GM23338 (cell line): ENCODE results near the gene ACAN. TPM values are rescaled to one million over a fixed set of nuclear protein-coding genes. Genes with fewer than 3 reads are reported as not detected.

Source experiments
- polyA plus RNA-seq: library from polyadenylated mRNA; unstranded; fragments of >200 nt; fragmentation: Nextera tagmentation; extraction: Ambion mirVana; gene quantifications from 2 replicates; pipeline ENCODE4 v1.2.1, GENCODE V29; 2016
- total RNA-seq: library from RNA; depleted of rRNA; stranded (reverse); fragments of >200 nt; shearing (Covaris generic); gene quantifications from 2 replicates; pipeline ENCODE4 v1.2.3, GENCODE V29; 2014; rRNA removed

The ACAN gene
- total and polyA plus RNA-seq, 2 experiments from 2014 or later: 2.5 to 4.9 TPM

Other genes starting within 250 kb of the ACAN start
- gene AEN, start 182.1 kb upstream of the ACAN start, total RNA-seq: 218 and 220 TPM in 2 replicates
- 76.6 and 82.3 TPM in 2 replicates for gene AEN, start 182.1 kb upstream of the ACAN start, polyA plus RNA-seq
- gene ISG20, start 164.4 kb upstream of the ACAN start, total RNA-seq: 1.1 and 3.7 TPM in 2 replicates
- gene ISG20, start 164.4 kb upstream of the ACAN start, polyA plus RNA-seq: 3.2 and 4.9 TPM in 2 replicates
- gene HAPLN3, start 92.1 kb downstream of the ACAN start, total RNA-seq: 45.2 and 62.6 TPM in 2 replicates
- gene HAPLN3, start 92.1 kb downstream of the ACAN start, polyA plus RNA-seq: 21.4 and 22.7 TPM in 2 replicates
- gene MFGE8, start 109.9 kb downstream of the ACAN start, total RNA-seq: 586 and 671 TPM in 2 replicates
- gene MFGE8, start 109.9 kb downstream of the ACAN start, polyA plus RNA-seq: 246 and 279 TPM in 2 replicates